ENCODE measurements around the gene USP54.

The USP54 gene

DNA sequence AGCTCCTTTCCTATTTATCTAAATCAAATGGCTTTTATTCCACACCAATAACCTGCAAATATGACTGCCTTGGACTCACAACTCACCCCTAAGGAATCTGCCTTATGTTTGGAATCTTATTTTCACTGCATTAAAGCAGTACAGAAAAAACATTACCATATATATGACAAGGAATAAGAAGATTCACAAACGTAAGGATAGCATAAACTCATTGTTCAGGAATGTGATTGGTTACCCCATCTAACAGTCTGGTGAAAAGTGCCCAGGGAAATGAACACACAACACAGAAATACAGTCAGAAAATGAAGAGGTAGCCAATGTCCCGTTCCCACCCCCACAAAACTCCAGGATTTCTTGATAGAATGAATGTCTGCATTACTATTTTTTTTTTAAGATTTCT lies 97.4 kb downstream of the USP54 start:
- intact Hi-C loops (cut with DNase I) = no loop called here
- no peak for DNase-seq

DNA sequence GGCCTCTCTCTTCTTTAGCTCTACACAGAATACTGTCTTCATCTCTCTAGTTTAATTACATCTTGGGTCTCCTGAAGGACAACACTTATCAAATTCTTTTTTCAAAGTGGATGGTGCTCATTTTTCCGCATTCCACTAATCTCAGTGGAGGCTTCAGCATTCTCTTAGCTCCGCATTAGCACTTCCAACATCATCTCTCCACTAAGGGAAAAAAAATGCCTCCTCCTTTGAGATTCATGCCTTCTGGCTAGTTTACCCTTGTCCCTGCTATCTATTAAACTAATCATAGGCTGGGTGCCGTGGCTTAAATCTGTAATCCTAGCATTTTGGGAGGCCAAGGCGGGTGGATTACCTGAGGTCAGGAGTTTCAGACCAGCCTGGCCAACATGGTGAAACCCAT lies 104.5 kb downstream of the USP54 start:
- intact Hi-C loops (cut with DNase I) = no loop called here
- DNase-seq = no peak

DNA sequence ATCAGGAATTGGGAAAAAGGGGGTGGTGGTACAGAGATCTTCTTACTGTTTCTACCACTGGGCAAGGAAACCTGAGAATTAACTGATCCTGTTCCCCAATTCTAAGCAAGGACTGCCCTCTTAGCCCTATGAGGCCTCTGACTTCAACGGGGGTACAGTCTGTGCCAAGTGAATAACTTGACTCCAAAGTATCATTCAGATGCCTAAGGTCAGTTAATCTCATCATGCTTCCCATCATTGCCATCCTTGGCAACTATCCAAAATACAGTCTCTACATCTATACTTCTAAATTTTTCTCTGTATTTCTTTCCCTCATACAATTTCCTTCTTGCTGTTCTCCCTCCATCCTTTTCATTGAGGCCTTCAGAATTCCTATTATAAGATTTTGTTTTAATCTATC lies 105.8 kb downstream of the USP54 start:
- intact Hi-C loops (cut with DNase I) = no loop called here
- DNase-seq = no peak

DNA sequence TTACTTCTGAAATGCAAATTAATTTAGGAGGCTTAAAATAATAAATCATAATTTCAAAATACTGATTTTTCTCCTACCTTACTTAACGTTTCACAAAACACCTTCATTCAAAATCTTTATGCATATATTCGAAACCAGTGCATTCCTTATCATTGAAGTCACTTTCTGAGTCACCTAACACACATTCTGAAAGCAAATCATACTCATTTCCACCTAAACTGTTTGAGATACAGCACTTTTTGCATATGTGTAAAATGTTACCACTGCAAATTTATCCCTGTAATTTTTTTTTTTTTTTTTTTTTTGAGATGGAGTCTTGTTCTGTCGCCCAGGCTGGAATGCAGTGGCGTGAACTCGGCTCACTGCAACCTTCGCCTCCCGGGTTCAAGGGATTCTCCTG lies 111.0 kb downstream of the USP54 start:
- DNase-seq = no peak
- intact Hi-C loops (cut with DNase I) = no loop called here

DNA sequence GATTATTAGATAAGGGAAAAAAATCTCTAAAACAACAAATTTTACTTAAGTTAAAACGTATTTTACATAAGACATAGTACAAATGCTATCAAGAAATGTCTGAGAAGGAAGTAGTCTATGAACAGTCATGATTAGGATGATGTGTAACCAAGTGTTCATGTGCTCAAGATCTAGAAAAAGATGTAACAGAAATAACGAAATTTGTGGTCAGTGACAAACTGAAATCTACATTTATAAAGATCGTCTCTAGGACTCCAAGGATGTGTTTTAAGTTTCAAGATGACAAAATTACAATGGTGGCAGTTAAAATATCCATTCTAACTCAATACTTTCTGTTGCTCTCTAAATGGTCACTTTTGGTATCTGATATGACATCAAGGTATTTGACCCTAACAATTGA lies 112.5 kb downstream of the USP54 start:
- DNase-seq = no peak

DNA sequence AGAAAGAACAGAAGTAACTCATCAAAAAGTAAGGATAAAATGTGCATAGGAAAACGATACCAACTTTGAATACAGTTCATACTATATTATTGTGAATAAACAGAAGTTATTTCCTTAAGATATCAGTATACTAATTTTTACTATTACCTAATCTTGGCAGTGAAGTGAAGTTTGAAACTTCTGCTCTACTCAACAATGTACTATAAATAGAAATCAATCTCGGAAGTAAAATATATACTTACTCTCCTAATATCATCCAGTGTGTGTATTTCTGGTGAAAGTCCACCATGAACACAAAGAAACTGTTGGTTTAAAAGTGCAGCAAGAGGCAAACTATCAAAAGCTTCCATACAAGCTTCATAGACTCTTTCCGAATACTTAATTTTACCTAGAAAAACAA lies 119.9 kb downstream of the USP54 start:
- no peak for DNase-seq
- intact Hi-C loops (cut with DNase I) = no loop called here

More for the DNA sequence above, 112.5 kb downstream of the USP54 start:
- intact Hi-C loops (cut with DNase I) = no loop called here

DNA sequence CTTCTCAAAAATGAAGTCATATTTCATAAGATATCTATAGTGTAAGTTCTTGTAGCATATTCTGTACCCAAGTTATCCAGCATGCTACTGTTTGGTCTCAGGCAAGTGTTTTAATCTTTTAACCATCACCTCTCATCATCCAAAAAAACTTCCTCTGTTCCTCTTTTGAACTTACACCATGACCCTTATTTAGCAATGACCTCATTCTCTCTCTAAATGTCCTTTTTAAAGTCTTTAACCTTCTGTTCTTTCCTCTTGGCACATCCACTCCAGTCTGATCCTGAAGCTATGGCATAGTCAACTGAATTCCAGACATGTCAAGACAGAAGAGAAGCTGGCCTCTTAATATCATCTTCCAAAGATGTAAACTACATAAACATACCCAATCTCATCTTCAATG lies 121.6 kb downstream of the USP54 start:
- intact Hi-C loops (cut with DNase I) = no loop called here
- DNase-seq = no peak

DNA sequence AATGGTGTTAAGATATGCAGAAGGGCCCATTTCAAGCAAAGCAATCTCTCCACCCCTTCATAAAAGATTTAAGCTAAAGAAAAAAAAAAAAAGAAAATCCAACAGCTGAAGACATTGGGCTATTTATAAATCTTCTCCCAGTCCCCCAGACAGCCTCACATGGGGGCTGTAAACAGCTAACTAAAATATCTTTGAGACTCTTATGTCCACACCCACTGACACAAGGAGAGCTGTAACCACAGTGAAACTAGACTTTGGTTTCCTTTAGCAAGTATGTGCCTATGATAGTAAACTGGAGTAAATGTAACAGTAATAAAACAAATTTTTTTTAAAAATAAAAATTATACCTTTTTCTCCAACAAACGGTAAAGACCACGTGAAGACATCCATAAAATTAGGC lies 123.9 kb downstream of the USP54 start:
- intact Hi-C loops (cut with DNase I) = no loop called here
- no peak for DNase-seq

DNA sequence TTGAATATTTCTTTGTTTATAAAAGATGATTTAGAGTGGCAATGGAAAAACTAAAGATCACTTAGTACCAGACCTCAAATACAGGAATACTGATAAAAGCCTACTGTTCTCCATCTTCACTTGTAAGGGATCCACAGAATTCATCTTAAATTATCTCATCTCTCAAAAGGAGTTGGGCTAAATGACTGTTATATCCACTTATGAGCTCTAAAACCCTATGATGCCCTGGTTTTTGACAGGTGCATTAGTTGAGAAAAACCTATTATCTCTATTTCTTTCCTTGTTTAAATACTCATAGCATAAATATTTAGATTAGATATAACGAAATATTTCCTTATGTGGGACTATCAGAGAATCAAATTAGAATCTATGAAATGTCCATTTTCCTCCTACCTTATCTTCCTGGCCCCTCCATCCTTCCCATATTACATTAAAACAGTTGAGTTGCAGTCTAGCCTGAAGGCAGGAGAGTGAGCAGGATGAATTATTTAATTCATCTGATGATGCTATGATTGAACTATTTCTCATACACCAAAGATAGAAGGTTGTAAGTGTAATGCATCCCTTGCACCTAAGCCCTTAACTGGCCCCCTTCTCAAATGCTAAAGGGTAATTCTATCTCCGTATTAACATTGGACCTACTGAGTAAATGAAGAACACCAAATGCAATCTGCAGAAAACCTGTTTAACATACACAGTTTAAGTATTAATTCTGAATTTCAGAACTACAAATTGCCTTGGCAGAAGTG lies 125.0 kb downstream of the USP54 start:
- intact Hi-C loops (cut with DNase I) = no loop called here
- no peak for DNase-seq

DNA sequence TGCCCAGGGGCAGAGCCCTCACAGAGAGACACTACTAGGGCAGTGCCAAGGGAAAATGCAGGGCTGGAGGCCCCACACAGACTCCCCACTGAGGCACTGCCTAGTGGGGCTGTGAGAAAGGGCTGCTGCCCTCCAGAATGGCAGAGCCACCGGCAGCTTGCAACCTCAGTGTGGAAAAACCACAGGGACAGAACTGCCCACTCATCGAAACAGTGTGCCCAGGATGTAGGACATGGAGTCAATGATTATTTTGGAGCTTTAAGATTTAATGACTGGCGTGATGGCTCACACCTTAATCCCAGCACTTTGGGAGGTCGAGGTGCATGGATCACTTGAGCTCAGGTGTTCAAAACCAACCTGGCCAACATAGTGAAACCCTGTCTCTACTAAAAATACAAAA lies 130.2 kb downstream of the USP54 start:
- intact Hi-C loops (cut with DNase I) = no loop called here

DNA sequence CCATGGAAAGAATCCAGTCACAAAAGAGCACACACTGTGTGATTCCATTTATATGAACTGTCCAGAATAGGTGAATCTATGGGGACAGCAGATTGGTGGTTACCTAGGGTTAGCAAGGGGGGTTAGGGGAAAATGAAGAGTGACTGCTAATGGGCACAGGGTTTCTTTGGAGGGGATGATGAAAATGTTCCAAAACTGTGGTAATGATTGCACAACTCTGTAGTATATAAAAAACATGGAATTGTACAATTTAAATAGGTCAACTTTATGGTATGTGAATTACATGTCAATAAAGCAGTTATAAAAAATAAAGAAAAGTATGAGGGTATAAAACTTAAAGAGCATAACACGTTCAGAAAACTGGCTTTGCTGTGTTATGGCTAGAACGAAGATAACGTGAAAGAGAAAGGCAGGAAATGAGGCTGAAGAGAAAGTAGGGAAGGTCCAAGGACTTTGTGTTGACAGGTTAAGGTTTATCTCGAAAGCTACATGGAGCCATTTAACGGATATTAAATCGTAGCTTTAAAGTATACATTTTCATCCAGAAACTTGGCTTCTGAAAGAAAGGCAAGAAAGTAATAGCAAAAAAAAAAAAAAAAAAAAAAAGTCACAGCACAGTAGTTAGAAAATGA lies 131.3 kb downstream of the USP54 start:
- intact Hi-C loops (cut with DNase I) = no loop called here
- no peak for DNase-seq

More for the DNA sequence above, 130.2 kb downstream of the USP54 start:
- DNase-seq = no peak

DNA sequence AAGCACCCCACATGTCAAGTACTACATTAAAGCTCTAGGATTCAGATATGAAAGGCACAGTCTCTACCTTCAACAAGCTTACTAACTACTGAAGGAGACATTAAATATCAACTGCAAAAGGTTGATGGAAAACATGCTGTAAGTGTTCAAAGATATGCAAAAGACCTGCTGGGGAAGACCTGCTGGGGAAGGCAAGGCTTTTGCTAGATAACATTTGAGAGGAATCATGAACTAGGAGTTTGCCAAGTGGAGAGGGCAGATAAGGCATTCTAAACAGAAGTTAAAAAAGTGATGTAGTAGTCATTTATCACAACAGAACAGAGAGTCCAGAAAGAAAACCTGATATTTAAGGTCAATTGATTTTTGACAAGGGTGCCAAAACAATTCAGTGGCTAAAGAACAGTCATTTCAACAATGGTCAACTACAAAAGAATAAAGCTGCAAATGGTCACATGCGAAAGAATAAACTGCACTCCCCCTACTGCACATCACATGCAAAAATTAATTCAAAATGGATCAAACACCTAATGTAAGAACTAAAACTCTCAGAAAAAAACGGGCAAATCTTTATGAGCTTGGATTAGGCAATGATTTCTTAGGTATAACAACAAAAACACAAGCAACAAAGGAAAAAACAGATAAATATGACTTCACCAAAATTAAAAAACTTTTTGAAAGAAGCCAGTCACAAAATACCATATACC lies 134.8 kb downstream of the USP54 start:
- intact Hi-C loops (cut with DNase I) = no loop called here

DNA sequence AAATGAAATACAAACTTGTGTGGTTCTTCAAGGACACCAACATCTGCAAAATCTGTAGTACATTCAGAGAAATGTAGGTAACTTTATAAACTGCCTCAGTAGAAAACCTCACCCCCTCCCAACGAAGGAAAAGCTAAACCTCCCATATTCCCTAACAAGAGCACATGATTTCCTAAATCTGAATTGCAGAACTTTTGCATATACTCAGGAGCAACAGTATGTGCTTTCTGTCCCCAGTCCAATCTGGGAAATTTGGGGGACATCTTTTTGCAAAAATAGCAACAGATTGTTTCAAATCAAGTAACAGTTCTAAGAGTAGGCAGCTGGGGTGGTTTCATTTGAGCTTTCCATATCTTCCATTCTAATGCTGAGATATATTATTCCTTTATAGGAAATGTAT lies 142.0 kb downstream of the USP54 start:
- intact Hi-C loops (cut with DNase I) = no loop called here

More for the DNA sequence above, 134.8 kb downstream of the USP54 start:
- no peak for DNase-seq

DNA sequence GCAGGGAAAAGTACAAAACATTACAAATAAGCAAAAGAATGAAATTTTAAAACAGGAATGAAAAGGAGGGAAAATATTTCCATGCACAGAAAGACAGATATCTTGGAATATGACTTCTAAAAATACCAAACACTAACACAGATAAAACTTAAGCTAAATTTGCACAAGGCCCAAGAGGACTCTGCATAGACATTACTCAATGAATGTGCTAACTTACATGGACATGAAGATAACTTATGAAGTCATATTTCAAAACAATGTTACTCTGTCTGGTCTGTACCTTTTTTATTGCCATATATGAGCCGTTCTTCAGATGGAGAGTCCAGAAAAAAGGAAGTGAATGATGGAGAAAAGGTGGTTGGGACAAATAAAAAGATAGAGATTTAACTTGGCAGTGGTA lies 142.8 kb downstream of the USP54 start:
- intact Hi-C loops (cut with DNase I) = no loop called here
- no peak for DNase-seq

More for the DNA sequence above, 142.0 kb downstream of the USP54 start:
- no peak for DNase-seq
